Activated CD4-positive, alpha-beta memory T cell treated with anti-CD3 and anti-CD28 coated beads for 36 hours (primary cell): ENCODE results near the gene FAM13B. TPM values are rescaled to one million over a fixed set of nuclear protein-coding genes. Genes with fewer than 3 reads are reported as not detected.

ENCODE experiments used
- CTCF ChIA-PET: fragments of 350-600 bp; sonication (Branson Sonifier 250); formaldehyde crosslinking; loops from one replicate; lab custom pipeline; 2021; ENCODE audit warnings: antibody characterized with exemption, inconsistent platforms; lab: Charles Lee
- POLR2A ChIA-PET: fragments of 350-600 bp; sonication (Branson Sonifier 250); formaldehyde crosslinking; loops from one replicate; lab custom pipeline; 2021; ENCODE audit warnings: antibody characterized with exemption; lab: Charles Lee
- DNase-seq: peaks from one replicate; pipeline ENCODE4 v3.0.0-alpha.2; 2020
- H3K27ac Mint-ChIP-seq: one replicate; pipeline ENCODE4 v1.8.0; 2021; ENCODE audit warnings: mixed read lengths
- H3K27me3 Mint-ChIP-seq: one replicate; pipeline ENCODE4 v1.8.0; 2021; ENCODE audit warnings: mixed read lengths
- H3K36me3 Mint-ChIP-seq: one replicate; pipeline ENCODE4 v1.8.0; 2021; ENCODE audit warnings: mixed read lengths
- H3K4me1 Mint-ChIP-seq: one replicate; pipeline ENCODE4 v1.8.0; 2021; ENCODE audit warnings: low read depth, mixed read lengths
- H3K4me3 Mint-ChIP-seq: one replicate; pipeline ENCODE4 v1.8.0; 2021; ENCODE audit warnings: mild to moderate bottlenecking, mixed read lengths
- H3K9me3 Mint-ChIP-seq: one replicate; pipeline ENCODE4 v1.8.0; 2021; ENCODE audit warnings: mixed read lengths
- intact Hi-C: fragments of 100-400 bp; cut with micrococcal nuclease; formaldehyde crosslinking; loops from one replicate; pipeline ENCODE4 v1.15.1; 2023
- total RNA-seq, 2 experiments: library from RNA; stranded (reverse); gene quantifications; one replicate each; pipeline ENCODE4 v1.2.3, GENCODE V29; 2021

The FAM13B gene
- total RNA-seq, 2 experiments from 2014 or later: 11.5 to 13.8 TPM

- intact Hi-C loops: loop anchor here (2.0 to 5.0 kb wide), 2 partner anchors 134 to 143 kb away; partner anchors contain the start of genes FAM13B and HNRNPA0
- Mint-ChIP-seq H3K27ac (peak within 1 kb of the TSS; percentile 89), H3K4me1 (peaks cover 19% of the 10 kb centered on the region), H3K9me3 (no peaks in the 10 kb centered on the region), H3K27me3 (no peaks in the 10 kb centered on the region), H3K4me3 (peak within 1 kb of the TSS; percentile 87), H3K36me3 (no peaks in the 10 kb centered on the region)
- ChIA-PET CTCF (interaction anchor here (0.7 to 1.6 kb wide), 4 partner anchors 110 to 180 kb away, joined by 3 to 5 read pairs (median 3); no protein-coding TSS in a partner anchor), POLR2A (interaction anchor here (0.6 to 2.2 kb wide), 2 partner anchors 135 to 561 kb away, joined by 3 to 10 read pairs; partner anchors contain the start of gene HNRNPA0)
- peak; percentile 89 for DNase-seq
These were observed 143.8 kb downstream of the FAM13B start, which contains the start of gene PKD2L2 for GRCh38 chr5:137888863-137889759. Gene PKD2L2, plus strand, starts transcription at chr5:137889457. Its CDS starts 35 bp downstream, at chr5:137889492.

GRCh38 chr5:137888466-137888862 lies 144.4 kb downstream of the FAM13B start:
- CTCF ChIA-PET: interaction anchor here (0.7 to 1.6 kb wide), 2 partner anchors 109 to 180 kb away, joined by 3 to 5 read pairs; no protein-coding TSS in a partner anchor
- intact Hi-C loops: loop anchor here (2.0 to 5.0 kb wide), 2 partner anchors 134 to 144 kb away; partner anchors contain the start of genes FAM13B and HNRNPA0

More at GRCh38 chr5:137888466-137888862, 144.4 kb downstream of the FAM13B start:
- Mint-ChIP-seq H3K9me3 (no peaks in the 10 kb centered on the region), H3K4me1 (peaks cover 19% of the 10 kb centered on the region), H3K27me3 (no peaks in the 10 kb centered on the region), H3K27ac (peak overlapping the region; percentile 89), H3K36me3 (no peaks in the 10 kb centered on the region), H3K4me3 (peak overlapping the region; percentile 87)
- DNase-seq: no peak
- POLR2A ChIA-PET: interaction anchor here (0.6 to 2.2 kb wide), 2 partner anchors 135 to 562 kb away, joined by 3 to 10 read pairs; partner anchors contain the start of gene HNRNPA0

Other genes starting within 250 kb of the FAM13B start
- gene MYOT, start 165.2 kb downstream of the FAM13B start, total RNA-seq: not detected
- gene PKD2L2, start 143.6 kb downstream of the FAM13B start, total RNA-seq: not detected
- gene WNT8A, start 51.0 kb upstream of the FAM13B start, total RNA-seq: not detected
- not detected for gene NME5, start 106.3 kb upstream of the FAM13B start, total RNA-seq
- gene BRD8, start 145.6 kb upstream of the FAM13B start, total RNA-seq: 10 to 100 TPM; 62.9 to 65.8 TPM
- 10 to 100 TPM; 55.5 to 60.3 TPM for gene KIF20A, start 146.0 kb upstream of the FAM13B start, total RNA-seq
- 10 to 100 TPM; 32.4 to 33.4 TPM for gene CDC23, start 180.2 kb upstream of the FAM13B start, total RNA-seq
- gene GFRA3, start 241.5 kb upstream of the FAM13B start, total RNA-seq: under 1 TPM in 1 of 2 experiments, not detected in 1; 0.12 TPM